Keratinocyte (primary cell): Measurements from ENCODE around the gene CAND1. TPM values are rescaled to one million over a fixed set of nuclear protein-coding genes. Genes with fewer than 3 reads are reported as not detected.

Experiments used
- DNase-seq: peaks from one replicate; pipeline ENCODE4 v3.0.0-alpha.2; 2011; ENCODE audit warnings: low read depth, missing footprints, low spot score
- FAIRE-seq: peaks from 2 replicates; lab custom pipeline; 2011; peaks lifted over from hg19 to GRCh38; lab: Jason Lieb, UNC
- H2AFZ ChIP-seq: 2 replicates; pipeline ENCODE4 v1.6.0; 2012; ENCODE audit warnings: low read length, control low read depth, inconsistent platforms; ENCODE audit not compliant: control insufficient read depth
- H3K27ac ChIP-seq: 2 replicates; pipeline ENCODE4 v1.5.1; 2011; ENCODE audit warnings: low read length; ENCODE audit not compliant: control insufficient read depth, insufficient read depth
- H3K27me3 ChIP-seq: 3 replicates; pipeline ENCODE4 v1.6.0; 2011; ENCODE audit warnings: low read length; ENCODE audit not compliant: control insufficient read depth, insufficient read depth; ENCODE audit errors: extremely low read depth
- H3K36me3 ChIP-seq, 2 experiments: 2 replicates in 1 of 2; 3 replicates in 1 of 2; pipeline ENCODE4 v1.5.1; 2011; ENCODE audit warnings: low read length in 2 of 2, mild to moderate bottlenecking in 1 of 2; ENCODE audit not compliant: control insufficient read depth in 2 of 2, insufficient read depth in 2 of 2; ENCODE audit errors: extremely low read depth in 1 of 2
- H3K4me1 ChIP-seq: 3 replicates; pipeline ENCODE4 v1.5.1; 2011; ENCODE audit warnings: low read length; ENCODE audit not compliant: control insufficient read depth, insufficient read depth; ENCODE audit errors: extremely low read depth
- H3K4me2 ChIP-seq: 3 replicates; pipeline ENCODE4 v1.6.0; 2011; ENCODE audit warnings: low read depth, low read length; ENCODE audit not compliant: control insufficient read depth, insufficient read depth; ENCODE audit errors: extremely low read depth
- H3K4me3 ChIP-seq, 3 experiments: fragments of 200-600 bp in 1 of 3; sonication (generic) in 1 of 3; 2 replicates in 2 of 3; 3 replicates in 1 of 3; pipeline ENCODE4 v1.5.1; 2011 to 2016; ENCODE audit warnings: low read length in 3 of 3, mild to moderate bottlenecking in 3 of 3, control low read depth in 2 of 3, inconsistent platforms in 1 of 3, low read depth in 1 of 3, mixed read lengths in 1 of 3, mixed run types in 1 of 3, moderate library complexity in 1 of 3; ENCODE audit not compliant: control insufficient read depth in 2 of 3, insufficient read depth in 2 of 3; ENCODE audit errors: extremely low read depth in 1 of 3
- H3K79me2 ChIP-seq: 2 replicates; pipeline ENCODE4 v1.6.0; 2012; ENCODE audit warnings: low read length; ENCODE audit not compliant: control insufficient read depth, insufficient read depth
- H3K9ac ChIP-seq: 3 replicates; pipeline ENCODE4 v1.6.0; 2011; ENCODE audit warnings: low read length; ENCODE audit not compliant: control insufficient read depth, insufficient read depth; ENCODE audit errors: extremely low read depth
- H3K9me1 ChIP-seq: 3 replicates; pipeline ENCODE4 v1.6.0; 2011; ENCODE audit warnings: low read length; ENCODE audit not compliant: control insufficient read depth, insufficient read depth; ENCODE audit errors: extremely low read depth
- H3K9me3 ChIP-seq: 2 replicates; pipeline ENCODE4 v1.5.1; 2012; ENCODE audit warnings: low read depth, low read length; ENCODE audit not compliant: control insufficient read depth
- H4K20me1 ChIP-seq: 3 replicates; pipeline ENCODE4 v1.6.0; 2011; ENCODE audit warnings: low read length; ENCODE audit not compliant: control insufficient read depth, insufficient read depth; ENCODE audit errors: extremely low read depth
- EZH2 ChIP-seq: IDR thresholded peaks from one replicate; pipeline ENCODE4 v1.6.1; 2012; ENCODE audit warnings: inconsistent platforms, mild to moderate bottlenecking, low read length, moderate library complexity
- dilution Hi-C: fragments of 300-500 bp; cut with MboI; formaldehyde crosslinking; loops from one replicate; pipeline ENCODE4 v1.7.0; 2020; ENCODE audit warnings: low sequenced_read_pairs; ENCODE audit not compliant: extremely low pct_ligation_motif_present
- polyA plus RNA-seq, 5 experiments: library from polyadenylated mRNA; depleted of rRNA in 3 of 5; stranded (reverse) in 3 of 5; stranded (forward) in 1 of 5; unstranded in 1 of 5; fragments of >200 nt; gene quantifications; 1 replicate in 1 of 5; 2 replicates in 3 of 5; 3 replicates in 1 of 5; pipeline versions ENCODE4 v1.2.1 to v1.2.3, GENCODE V29; 2011 to 2012; ENCODE audit warnings: missing spikeins in 2 of 5, low read depth in 1 of 5, low replicate concordance in 1 of 5
- TF ChIP-seq, protein P1 (sequence below), 3 experiments: IDR thresholded peaks in 1 of 3; conservative IDR thresholded peaks in 1 of 3; optimal IDR thresholded peaks in 1 of 3; 2 replicates in 2 of 3; 3 replicates in 1 of 3; pipeline versions ENCODE3 to v1.5.1; 2011; ENCODE audit warnings: low read length in 3 of 3, mild to moderate bottlenecking in 3 of 3, moderate library complexity in 2 of 3, control low read depth in 1 of 3, inconsistent platforms in 1 of 3; ENCODE audit not compliant: insufficient read depth in 2 of 3; ENCODE audit errors: extremely low read depth in 1 of 3

The CAND1 gene
- polyA plus RNA-seq, 1 donor (not counting 4 experiments of a cell fraction or from before 2014, with no cell fraction given), result 121 TPM

DNA sequence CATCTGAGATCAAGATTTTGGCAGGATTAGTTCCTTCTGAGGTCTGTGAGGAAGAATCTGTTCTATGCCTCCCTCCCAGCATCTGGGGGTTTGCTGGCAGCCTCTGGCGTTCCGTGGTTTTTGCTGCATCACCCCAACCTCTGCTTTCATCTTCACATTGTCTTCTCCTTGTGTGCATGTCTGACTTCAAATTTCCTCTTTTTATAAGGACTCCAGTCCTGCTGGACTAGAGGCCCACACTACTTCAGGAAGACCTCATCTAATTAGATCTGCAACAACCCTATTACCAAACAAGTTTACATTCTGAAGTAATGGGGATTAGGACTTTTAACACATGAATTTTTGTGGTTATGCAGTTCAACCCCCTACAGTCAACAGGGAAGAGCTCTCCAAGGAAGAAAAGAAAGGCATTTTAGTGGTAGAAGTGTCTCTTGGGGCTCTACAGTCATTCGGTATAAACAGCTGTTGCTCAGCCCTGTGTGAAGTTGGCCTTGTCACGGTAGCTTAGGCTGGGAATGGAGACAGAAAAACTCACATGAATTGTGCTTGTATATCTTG, 89.7 kb downstream of the CAND1 start:
- Histone ChIP-seq H3K36me3 (no peaks in the 10 kb centered on the region), H3K4me2 (no peak overlapping the region), H2AFZ (no peak overlapping the region), H3K9me3 (no peaks in the 10 kb centered on the region), H3K4me1 (no peaks in the 10 kb centered on the region), H4K20me1 (no peaks in the 10 kb centered on the region), H3K4me3 (no peak overlapping the region), H3K9me1 (no peaks in the 10 kb centered on the region), H3K27ac (no peak overlapping the region), H3K27me3 (no peaks in the 10 kb centered on the region), H3K79me2 (no peaks in the 10 kb centered on the region), H3K9ac (no peak overlapping the region)
- TF ChIP-seq, protein P1, sequence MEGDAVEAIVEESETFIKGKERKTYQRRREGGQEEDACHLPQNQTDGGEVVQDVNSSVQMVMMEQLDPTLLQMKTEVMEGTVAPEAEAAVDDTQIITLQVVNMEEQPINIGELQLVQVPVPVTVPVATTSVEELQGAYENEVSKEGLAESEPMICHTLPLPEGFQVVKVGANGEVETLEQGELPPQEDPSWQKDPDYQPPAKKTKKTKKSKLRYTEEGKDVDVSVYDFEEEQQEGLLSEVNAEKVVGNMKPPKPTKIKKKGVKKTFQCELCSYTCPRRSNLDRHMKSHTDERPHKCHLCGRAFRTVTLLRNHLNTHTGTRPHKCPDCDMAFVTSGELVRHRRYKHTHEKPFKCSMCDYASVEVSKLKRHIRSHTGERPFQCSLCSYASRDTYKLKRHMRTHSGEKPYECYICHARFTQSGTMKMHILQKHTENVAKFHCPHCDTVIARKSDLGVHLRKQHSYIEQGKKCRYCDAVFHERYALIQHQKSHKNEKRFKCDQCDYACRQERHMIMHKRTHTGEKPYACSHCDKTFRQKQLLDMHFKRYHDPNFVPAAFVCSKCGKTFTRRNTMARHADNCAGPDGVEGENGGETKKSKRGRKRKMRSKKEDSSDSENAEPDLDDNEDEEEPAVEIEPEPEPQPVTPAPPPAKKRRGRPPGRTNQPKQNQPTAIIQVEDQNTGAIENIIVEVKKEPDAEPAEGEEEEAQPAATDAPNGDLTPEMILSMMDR (optimal IDR thresholded peaks at IDR 0.05 in 1 of 3, IDR thresholded peaks at IDR 0.05 in 1 of 3, conservative IDR thresholded peaks at IDR 0.05 in 1 of 3; ENCODE audit: extremely low read depth in 1 of 3, insufficient read depth in 2 of 3, low read length in 3 of 3), result no peak
- TF ChIP-seq EZH2, result no peak
- no peak for FAIRE-seq
- DNase-seq, result no peak
- dilution Hi-C loops, result no loop called here

DNA sequence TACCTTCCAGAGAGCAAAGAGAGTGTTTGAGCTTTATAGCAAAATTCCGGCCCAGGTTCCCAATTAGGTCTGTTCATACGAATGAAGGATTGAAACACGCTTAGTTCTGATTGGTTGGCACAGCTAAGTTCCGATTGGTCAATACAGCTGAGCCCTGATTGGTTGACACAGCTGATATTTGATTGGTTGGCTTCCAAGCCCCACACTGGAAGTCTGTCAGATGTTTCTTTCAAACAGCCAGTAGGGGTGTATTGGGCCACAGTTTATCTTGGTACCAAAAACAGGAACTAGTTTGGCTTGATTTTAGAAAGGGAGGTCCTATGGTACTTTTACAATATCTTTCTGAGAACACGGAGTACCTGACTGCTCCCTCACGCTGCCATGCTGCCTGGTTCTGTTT, 93.4 kb downstream of the CAND1 start:
- Histone ChIP-seq H3K27ac (no peak overlapping the region), H3K27me3 (no peaks in the 10 kb centered on the region), H2AFZ (no peak overlapping the region), H3K9me1 (no peaks in the 10 kb centered on the region), H3K4me3 (no peak overlapping the region), H3K36me3 (no peaks in the 10 kb centered on the region), H3K9ac (no peak overlapping the region), H3K4me1 (no peaks in the 10 kb centered on the region), H3K4me2 (no peak overlapping the region), H3K79me2 (no peaks in the 10 kb centered on the region), H4K20me1 (no peaks in the 10 kb centered on the region), H3K9me3 (no peaks in the 10 kb centered on the region)
- DNase-seq, result no peak
- FAIRE-seq, result no peak
- TF ChIP-seq, protein P1 (optimal IDR thresholded peaks at IDR 0.05 in 1 of 3, IDR thresholded peaks at IDR 0.05 in 1 of 3, conservative IDR thresholded peaks at IDR 0.05 in 1 of 3; ENCODE audit: extremely low read depth in 1 of 3, insufficient read depth in 2 of 3, low read length in 3 of 3), result no peak
- TF ChIP-seq EZH2, result no peak
- dilution Hi-C loops, result no loop called here
